GM12864 (cell line): ENCODE results near the gene CACNA2D2.

Experiments
- DNase-seq: peaks from one replicate; pipeline ENCODE4 v3.0.0-alpha.2; 2011; ENCODE audit warnings: low read depth
- H3K4me3 ChIP-seq: 2 replicates; pipeline ENCODE4 v1.5.1; 2011; ENCODE audit warnings: mild to moderate bottlenecking, low read depth, low read length, control low read depth
- TF ChIP-seq, protein P1 (sequence below): IDR thresholded peaks from 2 replicates; pipeline ENCODE4 v1.5.1; 2011; ENCODE audit warnings: low read depth, mild to moderate bottlenecking, moderate library complexity, low read length, control low read depth, inconsistent platforms; ENCODE audit errors: missing control alignments

The CACNA2D2 gene

DNA sequence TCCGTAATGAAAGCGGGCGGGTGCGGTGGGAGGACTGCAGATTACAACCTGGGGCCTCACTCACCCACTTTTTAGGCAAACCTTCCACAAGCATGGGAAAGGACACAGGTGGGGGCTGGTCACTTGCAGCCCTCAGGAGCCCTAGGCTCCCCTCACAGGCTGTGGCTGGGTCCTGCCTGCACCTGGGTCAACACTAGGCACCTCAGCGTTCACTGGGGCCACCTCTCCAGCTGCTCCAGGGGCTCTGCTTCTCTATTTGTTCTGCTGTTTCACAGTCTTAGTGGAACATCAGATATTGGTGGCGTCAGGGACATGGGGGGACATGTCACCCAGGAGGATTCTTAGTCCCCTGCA lies 114.0 kb downstream of the CACNA2D2 start:
- no peak for DNase-seq
- no peak overlapping the region for H3K4me3 ChIP-seq
- TF ChIP-seq, protein P1, sequence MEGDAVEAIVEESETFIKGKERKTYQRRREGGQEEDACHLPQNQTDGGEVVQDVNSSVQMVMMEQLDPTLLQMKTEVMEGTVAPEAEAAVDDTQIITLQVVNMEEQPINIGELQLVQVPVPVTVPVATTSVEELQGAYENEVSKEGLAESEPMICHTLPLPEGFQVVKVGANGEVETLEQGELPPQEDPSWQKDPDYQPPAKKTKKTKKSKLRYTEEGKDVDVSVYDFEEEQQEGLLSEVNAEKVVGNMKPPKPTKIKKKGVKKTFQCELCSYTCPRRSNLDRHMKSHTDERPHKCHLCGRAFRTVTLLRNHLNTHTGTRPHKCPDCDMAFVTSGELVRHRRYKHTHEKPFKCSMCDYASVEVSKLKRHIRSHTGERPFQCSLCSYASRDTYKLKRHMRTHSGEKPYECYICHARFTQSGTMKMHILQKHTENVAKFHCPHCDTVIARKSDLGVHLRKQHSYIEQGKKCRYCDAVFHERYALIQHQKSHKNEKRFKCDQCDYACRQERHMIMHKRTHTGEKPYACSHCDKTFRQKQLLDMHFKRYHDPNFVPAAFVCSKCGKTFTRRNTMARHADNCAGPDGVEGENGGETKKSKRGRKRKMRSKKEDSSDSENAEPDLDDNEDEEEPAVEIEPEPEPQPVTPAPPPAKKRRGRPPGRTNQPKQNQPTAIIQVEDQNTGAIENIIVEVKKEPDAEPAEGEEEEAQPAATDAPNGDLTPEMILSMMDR, result no peak

DNA sequence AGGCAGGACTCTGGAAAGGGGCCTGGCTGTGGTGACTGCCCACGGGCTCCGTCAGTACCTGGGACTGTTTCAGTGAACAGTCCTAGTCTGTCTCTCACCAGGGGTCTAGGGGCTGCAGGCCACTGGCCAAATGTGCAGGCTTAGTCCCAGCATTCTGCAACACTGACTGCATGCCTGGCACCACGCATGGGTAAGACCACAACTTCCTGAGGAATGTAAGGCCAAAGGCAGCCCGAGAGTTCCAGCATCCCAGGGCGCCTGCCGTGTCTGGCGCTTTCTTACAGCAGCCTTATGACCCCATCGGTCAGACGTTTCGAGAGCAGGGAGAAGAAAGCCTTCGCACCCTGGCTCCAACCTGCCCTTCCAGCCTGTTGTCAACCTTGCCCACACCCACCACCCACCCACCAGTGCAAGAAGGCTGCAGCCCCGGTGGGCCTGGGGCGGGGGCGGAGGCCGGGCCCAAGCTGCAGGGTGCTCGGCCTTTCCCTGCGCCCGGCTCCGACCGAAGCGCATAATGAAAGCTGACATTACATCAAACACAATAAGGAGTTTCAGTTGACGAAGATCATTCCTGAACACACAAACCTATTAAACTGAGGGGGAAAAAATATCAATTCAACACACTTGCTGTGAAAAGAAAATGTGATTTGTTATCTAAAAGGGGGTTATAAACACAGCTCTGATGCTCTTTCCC lies 114.6 kb downstream of the CACNA2D2 start:
- DNase-seq, result no peak
- TF ChIP-seq, protein P1, result no peak
- H3K4me3 ChIP-seq, result no peak overlapping the region

DNA sequence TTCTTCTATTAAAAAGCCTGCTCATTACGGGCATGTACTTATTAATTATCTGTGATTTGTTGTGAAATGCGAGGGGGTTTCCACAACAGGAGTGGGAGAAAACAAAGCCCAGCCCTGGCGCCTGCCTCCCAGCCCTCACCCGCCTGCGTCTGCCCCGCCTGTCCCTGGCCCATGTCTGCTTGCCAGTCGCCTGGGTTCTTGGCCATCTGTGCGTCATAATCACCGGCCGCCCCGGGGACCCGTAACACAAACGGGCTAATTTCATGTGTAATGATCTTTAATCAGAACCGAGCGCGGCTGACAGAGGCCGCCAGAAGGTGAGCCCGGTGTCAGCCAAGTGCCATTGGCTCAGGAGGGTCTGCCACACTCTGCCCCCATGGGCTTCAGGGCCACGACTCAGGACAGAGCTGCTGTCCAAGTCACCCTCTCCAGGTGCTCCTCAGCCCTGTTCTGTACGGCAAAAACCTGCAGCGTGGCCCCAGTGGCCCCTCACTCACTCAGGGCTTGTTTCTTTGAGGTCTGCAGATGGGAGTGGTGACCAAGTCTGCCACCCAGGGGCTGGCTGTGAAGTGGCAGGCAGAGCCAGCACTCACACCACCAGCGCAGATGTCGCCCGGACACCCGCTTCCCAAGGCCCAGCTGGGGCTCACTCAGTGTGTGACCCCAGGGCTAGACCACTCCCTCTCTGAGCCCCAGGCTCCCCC lies 115.3 kb downstream of the CACNA2D2 start:
- H3K4me3 ChIP-seq, result no peak overlapping the region
- TF ChIP-seq, protein P1, result peak; percentile 36

DNA sequence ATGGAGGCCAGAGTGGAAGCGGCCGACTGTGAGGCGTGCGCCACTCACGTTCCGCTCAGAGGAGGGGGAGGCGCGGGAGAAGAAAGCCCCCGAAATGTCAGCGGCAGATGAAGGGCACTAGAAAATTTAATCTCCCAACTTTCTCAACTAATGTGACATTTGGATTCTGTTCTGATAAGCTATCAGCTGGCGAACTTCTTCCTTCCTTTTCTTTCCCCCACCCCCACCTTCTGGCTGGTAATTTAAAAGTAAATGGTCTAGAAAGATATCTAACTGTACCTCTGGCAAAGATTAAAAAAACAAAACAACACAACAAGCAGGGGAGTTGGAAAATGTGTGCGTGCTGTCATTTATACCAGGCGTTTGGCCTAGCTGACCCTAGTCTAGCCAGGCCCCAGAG lies 117.7 kb downstream of the CACNA2D2 start:
- no peak overlapping the region for H3K4me3 ChIP-seq
- TF ChIP-seq, protein P1, result no peak
- no peak for DNase-seq

More for the DNA sequence above, 115.3 kb downstream of the CACNA2D2 start:
- DNase-seq, result no peak

DNA sequence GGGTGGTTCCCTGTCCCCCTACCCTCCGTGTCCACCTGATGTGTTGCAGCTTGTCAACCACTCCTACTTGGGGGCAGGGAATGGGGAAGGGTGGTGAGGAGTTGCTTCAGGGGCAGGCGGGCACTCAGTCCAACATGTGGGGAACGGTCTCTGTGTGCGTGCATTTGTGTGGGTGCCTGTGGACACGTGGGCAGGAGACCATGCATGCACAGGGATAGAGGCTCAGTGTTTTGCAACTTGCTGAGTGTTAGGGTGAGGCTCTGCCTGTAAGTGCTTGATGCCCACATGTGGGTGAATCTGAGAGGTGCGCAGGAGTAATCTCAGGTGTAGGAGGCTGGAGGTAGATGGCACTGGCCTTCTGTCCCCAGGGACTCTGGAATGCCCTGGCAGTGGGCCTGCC lies 119.7 kb downstream of the CACNA2D2 start:
- TF ChIP-seq, protein P1, result no peak
- no peak for DNase-seq
- H3K4me3 ChIP-seq, result no peak overlapping the region

DNA sequence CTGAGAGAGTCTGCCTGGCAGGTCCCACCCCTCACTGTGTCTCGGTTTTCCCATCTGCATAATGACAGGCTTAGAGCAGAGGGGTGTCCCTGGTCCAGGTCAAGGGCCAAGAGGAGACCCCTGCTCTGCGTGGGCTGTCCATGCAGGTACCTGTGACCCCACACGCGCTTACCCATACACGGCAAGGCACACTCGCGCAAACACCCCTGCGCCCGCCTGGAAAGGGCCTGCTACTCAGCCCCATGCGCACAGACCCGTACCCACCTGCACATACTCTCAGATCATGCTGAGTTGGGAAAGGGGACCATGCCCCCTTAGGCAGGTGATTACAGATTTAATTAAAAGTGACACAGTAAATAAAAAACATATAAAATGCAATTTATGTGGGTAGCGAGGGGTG lies 120.7 kb downstream of the CACNA2D2 start:
- TF ChIP-seq, protein P1, result no peak
- H3K4me3 ChIP-seq, result no peak overlapping the region
- no peak for DNase-seq
